CD14-positive monocyte (primary cell): ENCODE results near the gene KLHDC9. TPM values are rescaled to one million over a fixed set of nuclear protein-coding genes. Genes with fewer than 3 reads are reported as not detected.

Source experiments
- DNase-seq, 3 donors: peaks; one replicate each; pipeline ENCODE4 v3.0.0-alpha.2; 2011 to 2022
- H2AFZ ChIP-seq: 2 replicates; pipeline ENCODE4 v1.6.0; 2012; ENCODE audit warnings: mild to moderate bottlenecking, low read depth, low read length, inconsistent platforms; ENCODE audit not compliant: insufficient read depth, poor library complexity, severe bottlenecking
- H3K27ac ChIP-seq, 2 donors: 1 replicate in 1 of 2; 2 replicates in 1 of 2; pipeline ENCODE4 v1.5.1; 2012 to 2013; ENCODE audit warnings: low read length in 2 of 2, control low read depth in 1 of 2, inconsistent platforms in 1 of 2, low read depth in 1 of 2, mild to moderate bottlenecking in 1 of 2
- H3K27me3 ChIP-seq, 2 donors: one replicate each; pipeline versions ENCODE4 v1.6.0 to v1.6.1; 2011 to 2013; ENCODE audit warnings: low read length in 2 of 2; ENCODE audit not compliant: control insufficient read depth in 2 of 2, insufficient read depth in 2 of 2
- H3K36me3 ChIP-seq, 2 donors: replicated peaks in 1 of 2; 1 replicate in 1 of 2; 2 replicates in 1 of 2; pipeline versions ENCODE4 v1.5.1 to v1.6.1; 2012 to 2013; ENCODE audit warnings: low read length in 2 of 2, control low read depth in 1 of 2, inconsistent platforms in 1 of 2, mild to moderate bottlenecking in 1 of 2; ENCODE audit not compliant: insufficient read depth in 2 of 2, control insufficient read depth in 1 of 2
- H3K4me1 ChIP-seq, 2 donors: 1 replicate in 1 of 2; 2 replicates in 1 of 2; pipeline versions ENCODE4 v1.5.1 to v1.6.1; 2012 to 2013; ENCODE audit warnings: low read length in 2 of 2, control low read depth in 1 of 2, inconsistent platforms in 1 of 2, mild to moderate bottlenecking in 1 of 2, moderate library complexity in 1 of 2; ENCODE audit not compliant: insufficient read depth in 2 of 2, control insufficient read depth in 1 of 2
- H3K4me2 ChIP-seq: replicated peaks from 2 replicates; pipeline ENCODE3; 2012; ENCODE audit warnings: low read length, moderate library complexity, mild to moderate bottlenecking; ENCODE audit not compliant: poor library complexity, severe bottlenecking; ENCODE audit errors: extremely low read depth
- H3K4me3 ChIP-seq, 3 experiments: fragments of 200-600 bp in 1 of 3; sonication (generic) in 1 of 3; replicated peaks in 1 of 3; 1 replicate in 2 of 3; 2 replicates in 1 of 3; pipeline ENCODE4 v1.5.1; 2011 to 2013; ENCODE audit warnings: low read length in 3 of 3, mild to moderate bottlenecking in 3 of 3, control low read depth in 2 of 3, low read depth in 2 of 3, inconsistent platforms in 1 of 3, moderate library complexity in 1 of 3
- H3K79me2 ChIP-seq: 2 replicates; pipeline ENCODE4 v1.6.0; 2012; ENCODE audit warnings: mild to moderate bottlenecking, control low read depth, inconsistent platforms, low read length, moderate library complexity; ENCODE audit not compliant: insufficient read depth
- H3K9ac ChIP-seq: 2 replicates; pipeline ENCODE4 v1.6.0; 2017; ENCODE audit warnings: low read length, mild to moderate bottlenecking; ENCODE audit not compliant: insufficient read depth, poor library complexity, severe bottlenecking
- H3K9me3 ChIP-seq, 2 donors: replicated peaks in 1 of 2; 1 replicate in 1 of 2; 2 replicates in 1 of 2; pipeline versions ENCODE4 v1.5.1 to v1.6.1; 2012 to 2013; ENCODE audit warnings: low read length in 2 of 2, control low read depth in 1 of 2; ENCODE audit not compliant: control insufficient read depth in 1 of 2, insufficient read depth in 1 of 2
- H4K20me1 ChIP-seq: 2 replicates; pipeline ENCODE4 v1.6.0; 2012; ENCODE audit warnings: mild to moderate bottlenecking, low read length, control low read depth, moderate library complexity; ENCODE audit not compliant: insufficient read depth
- H3K27ac Mint-ChIP-seq, 7 donors: one replicate each; pipeline ENCODE4 v1.8.0; 2020; ENCODE audit warnings: mild to moderate bottlenecking in 7 of 7, mixed read lengths in 7 of 7, moderate library complexity in 6 of 7, inconsistent platforms in 2 of 7
- H3K27me3 Mint-ChIP-seq, 3 donors: one replicate each; pipeline ENCODE4 v1.8.0; 2021 to 2022; ENCODE audit warnings: low read depth in 3 of 3, mild to moderate bottlenecking in 3 of 3, mixed read lengths in 3 of 3, moderate library complexity in 3 of 3, inconsistent platforms in 1 of 3
- H3K36me3 Mint-ChIP-seq, 2 donors: one replicate each; pipeline ENCODE4 v1.8.0; 2020; ENCODE audit warnings: mixed read lengths in 2 of 2, inconsistent platforms in 1 of 2, mild to moderate bottlenecking in 1 of 2
- H3K4me1 Mint-ChIP-seq: one replicate; pipeline ENCODE4 v1.8.0; 2020; ENCODE audit warnings: mild to moderate bottlenecking, mixed read lengths
- H3K4me3 Mint-ChIP-seq, 2 donors: one replicate each; pipeline ENCODE4 v1.8.0; 2020; ENCODE audit warnings: mild to moderate bottlenecking in 2 of 2, mixed read lengths in 2 of 2, moderate library complexity in 1 of 2
- H3K9me3 Mint-ChIP-seq, 7 donors: one replicate each; pipeline ENCODE4 v1.8.0; 2020 to 2022; ENCODE audit warnings: mixed read lengths in 7 of 7, mild to moderate bottlenecking in 6 of 7, moderate library complexity in 6 of 7, inconsistent platforms in 2 of 7
- WGBS: methylation state at CpG from one replicate; pipeline ENCODE4 v1.1.5; 2013; ENCODE audit warnings: missing lambda C conversion rate; ENCODE audit not compliant: insufficient coverage; 5-methylcytosine and 5-hydroxymethylcytosine counted together
- intact Hi-C, 2 donors: fragments of 100-400 bp; cut with micrococcal nuclease; formaldehyde crosslinking; loops; one replicate each; pipeline versions ENCODE4 v1.15.0 to v1.15.1; 2023
- polyA plus RNA-seq, 3 donors: library from polyadenylated mRNA; depleted of rRNA in 1 of 3; unstranded in 2 of 3; stranded (reverse) in 1 of 3; fragments of 300-500 nt in 2 of 3; fragments of >200 nt in 1 of 3; fragmentation: Illumina TruSeq in 2 of 3; gene quantifications; 1 replicate in 2 of 3; 2 replicates in 1 of 3; pipeline ENCODE4 v1.2.3, GENCODE V29; 2012 to 2021
- TF ChIP-seq, protein P1 (sequence below): fragments of 200-600 bp; IDR thresholded peaks from one replicate; pipeline ENCODE4 v1.8.0; 2022; ENCODE audit warnings: antibody characterized with exemption, mild to moderate bottlenecking

KLHDC9 gene
- polyA plus RNA-seq, 3 donors: 0.08 TPM; not detected in 2

GRCh38 chr1:161081519-161081918, 16.6 kb upstream of the KLHDC9 start:
- peak overlapping the region in 6 of 7 donors; percentile 75 to 95 (median 89) for H3K27ac Mint-ChIP-seq

GRCh38 chr1:161082483-161082882, 15.7 kb upstream of the KLHDC9 start:
- Mint-ChIP-seq H3K4me1 (peaks cover 62% of the 10 kb centered on the region), H3K9me3 (no peaks in the 10 kb centered on the region), H3K27ac (peak overlapping the region; percentile 90 to 98 (median 96)), H3K36me3 (peaks cover 7 to 14% of the 10 kb centered on the region in 2 donors), H3K4me3 (peak overlapping the region in 1 of 2 donors; percentile 29), H3K27me3 (peaks cover 0 to 3% (median 1%) of the 10 kb centered on the region in 3 donors)
- peak overlapping the region; percentile 20 for H3K9ac ChIP-seq
- H3K36me3 ChIP-seq: no peaks in the 10 kb centered on the region
- no peak overlapping the region for H3K4me2 ChIP-seq
- H3K4me3 ChIP-seq: no peak overlapping the region
- H3K27me3 ChIP-seq: no peaks in the 10 kb centered on the region
- H3K4me1 ChIP-seq: peaks cover 43 to 55% of the 10 kb centered on the region in 2 donors
- H2AFZ ChIP-seq: no peak overlapping the region
- intact Hi-C loops: loop anchor here in 1 of 2 donors (2.0 kb wide), 1 partner anchor 14 kb away; no protein-coding TSS in a partner anchor
- H3K27ac ChIP-seq: peak overlapping the region in 1 of 2 donors; percentile 89
- no peak for DNase-seq
- H4K20me1 ChIP-seq: no peaks in the 10 kb centered on the region
- no peaks in the 10 kb centered on the region for H3K79me2 ChIP-seq
- no peaks in the 10 kb centered on the region for H3K9me3 ChIP-seq
- 100% methylated on average over 1 of the region's 2 CpGs for WGBS
- TF ChIP-seq, protein P1, sequence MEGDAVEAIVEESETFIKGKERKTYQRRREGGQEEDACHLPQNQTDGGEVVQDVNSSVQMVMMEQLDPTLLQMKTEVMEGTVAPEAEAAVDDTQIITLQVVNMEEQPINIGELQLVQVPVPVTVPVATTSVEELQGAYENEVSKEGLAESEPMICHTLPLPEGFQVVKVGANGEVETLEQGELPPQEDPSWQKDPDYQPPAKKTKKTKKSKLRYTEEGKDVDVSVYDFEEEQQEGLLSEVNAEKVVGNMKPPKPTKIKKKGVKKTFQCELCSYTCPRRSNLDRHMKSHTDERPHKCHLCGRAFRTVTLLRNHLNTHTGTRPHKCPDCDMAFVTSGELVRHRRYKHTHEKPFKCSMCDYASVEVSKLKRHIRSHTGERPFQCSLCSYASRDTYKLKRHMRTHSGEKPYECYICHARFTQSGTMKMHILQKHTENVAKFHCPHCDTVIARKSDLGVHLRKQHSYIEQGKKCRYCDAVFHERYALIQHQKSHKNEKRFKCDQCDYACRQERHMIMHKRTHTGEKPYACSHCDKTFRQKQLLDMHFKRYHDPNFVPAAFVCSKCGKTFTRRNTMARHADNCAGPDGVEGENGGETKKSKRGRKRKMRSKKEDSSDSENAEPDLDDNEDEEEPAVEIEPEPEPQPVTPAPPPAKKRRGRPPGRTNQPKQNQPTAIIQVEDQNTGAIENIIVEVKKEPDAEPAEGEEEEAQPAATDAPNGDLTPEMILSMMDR: no peak

More at GRCh38 chr1:161081519-161081918, 16.6 kb upstream of the KLHDC9 start:
- no peak overlapping the region for H2AFZ ChIP-seq
- Mint-ChIP-seq H3K4me3 (no peak overlapping the region), H3K36me3 (peaks cover 7 to 12% of the 10 kb centered on the region in 2 donors), H3K4me1 (peaks cover 59% of the 10 kb centered on the region), H3K9me3 (no peaks in the 10 kb centered on the region), H3K27me3 (peaks cover 0 to 3% (median 1%) of the 10 kb centered on the region in 3 donors)
- WGBS: 100% methylated on average over 2 of the region's 5 CpGs
- DNase-seq: no peak
- no peak overlapping the region for H3K4me3 ChIP-seq
- H3K9me3 ChIP-seq: no peaks in the 10 kb centered on the region
- peaks cover 43 to 55% of the 10 kb centered on the region in 2 donors for H3K4me1 ChIP-seq
- H3K9ac ChIP-seq: no peak overlapping the region
- intact Hi-C loops: no loop called here
- H3K27me3 ChIP-seq: no peaks in the 10 kb centered on the region
- no peaks in the 10 kb centered on the region for H4K20me1 ChIP-seq
- no peaks in the 10 kb centered on the region for H3K79me2 ChIP-seq
- peak overlapping the region in 1 of 2 donors; percentile 4 for H3K27ac ChIP-seq
- H3K36me3 ChIP-seq: no peaks in the 10 kb centered on the region
- TF ChIP-seq, protein P1: no peak
- no peak overlapping the region for H3K4me2 ChIP-seq
